IMR-90 (cell line): ENCODE data around the gene IRF2. TPM values are rescaled to one million over a fixed set of nuclear protein-coding genes. Genes with fewer than 3 reads are reported as not detected.

Source experiments
- ATAC-seq: fragments of 200-7000 bp; cut with Tn5 transposase; 2 replicates; pipeline ENCODE4 v1.9.1; 2020; ENCODE audit warnings: low read depth, mild to moderate bottlenecking, moderate library complexity
- BruUV-seq: library from RNA; stranded (reverse); fragments of 400-500 nt; replicated peaks from 2 replicates; lab custom pipeline; 2021; lab: Mats Ljungman, UMichigan
- CTCF ChIA-PET: fragments of 300-600 bp; formaldehyde crosslinking; extraction: SDS; loops from one replicate; lab custom pipeline; 2021; ENCODE audit warnings: antibody characterized with exemption; lab: Yijun Ruan, JAX
- POLR2A ChIA-PET: fragments of 300-600 bp; sonication (Branson Sonifier 250); formaldehyde crosslinking; loops from one replicate; lab custom pipeline; 2022; ENCODE audit warnings: antibody characterized with exemption; ENCODE audit not compliant: unreplicated experiment; lab: Charles Lee
- DNase-seq: peaks from one replicate; pipeline ENCODE4 v3.0.0; 2013
- H2AFZ ChIP-seq: replicated peaks from 2 replicates; pipeline ENCODE3; 2013; ENCODE audit warnings: low read length, mild to moderate bottlenecking; ENCODE audit not compliant: poor library complexity
- H2AK5ac ChIP-seq: 2 replicates; pipeline ENCODE4 v1.6.1; 2013; ENCODE audit warnings: low read depth, low read length, inconsistent platforms
- H2AK9ac ChIP-seq: replicated peaks from 2 replicates; pipeline ENCODE3; 2013; ENCODE audit warnings: mild to moderate bottlenecking, low read depth, low read length, moderate library complexity; ENCODE audit not compliant: poor library complexity
- H2BK120ac ChIP-seq: 2 replicates; pipeline ENCODE4 v1.6.1; 2013; ENCODE audit warnings: low read depth, low read length, inconsistent platforms
- H2BK15ac ChIP-seq: 3 replicates; pipeline ENCODE4 v1.6.1; 2013; ENCODE audit warnings: low read depth, low read length, inconsistent platforms
- H2BK20ac ChIP-seq: 2 replicates; pipeline ENCODE4 v1.6.1; 2013; ENCODE audit warnings: low read depth, mild to moderate bottlenecking, inconsistent platforms, low read length, moderate library complexity
- H2BK5ac ChIP-seq: 2 replicates; pipeline ENCODE4 v1.6.1; 2013; ENCODE audit warnings: mild to moderate bottlenecking, low read depth, low read length, inconsistent platforms; ENCODE audit not compliant: poor library complexity, severe bottlenecking
- H3K14ac ChIP-seq: replicated peaks from 2 replicates; pipeline ENCODE4 v1.6.1; 2013; ENCODE audit warnings: low read depth, low read length, inconsistent platforms
- H3K18ac ChIP-seq: 2 replicates; pipeline ENCODE4 v1.6.1; 2013; ENCODE audit warnings: low read depth, low read length, control low read depth
- H3K23ac ChIP-seq: 2 replicates; pipeline ENCODE4 v1.6.1; 2013; ENCODE audit warnings: low read depth, low read length, inconsistent platforms
- H3K27ac ChIP-seq: 2 replicates; pipeline ENCODE4 v1.5.1; 2013; ENCODE audit warnings: mild to moderate bottlenecking, control low read depth, low read length; ENCODE audit not compliant: insufficient read depth
- H3K27me3 ChIP-seq: 2 replicates; pipeline ENCODE4 v1.6.1; 2013; ENCODE audit warnings: low read length; ENCODE audit not compliant: control insufficient read depth, insufficient read depth
- H3K36me3 ChIP-seq: 2 replicates; pipeline ENCODE4 v1.6.1; 2013; ENCODE audit warnings: low read length, mixed read lengths; ENCODE audit not compliant: control insufficient read depth, insufficient read depth
- H3K4ac ChIP-seq: 2 replicates; pipeline ENCODE4 v1.6.1; 2013; ENCODE audit warnings: low read depth, low read length, inconsistent platforms
- H3K4me1 ChIP-seq: 2 replicates; pipeline ENCODE4 v1.6.1; 2013; ENCODE audit warnings: low read length, mixed read lengths; ENCODE audit not compliant: control insufficient read depth, insufficient read depth
- H3K4me2 ChIP-seq: 2 replicates; pipeline ENCODE4 v1.6.1; 2013; ENCODE audit warnings: low read depth, mild to moderate bottlenecking, control low read depth, low read length, moderate library complexity
- H3K4me3 ChIP-seq: 2 replicates; pipeline ENCODE4 v1.5.1; 2013; ENCODE audit warnings: low read depth, mild to moderate bottlenecking, control low read depth, low read length, moderate library complexity; ENCODE audit not compliant: insufficient read depth
- H3K56ac ChIP-seq: 2 replicates; pipeline ENCODE4 v1.6.1; 2013; ENCODE audit warnings: low read length, inconsistent platforms; ENCODE audit not compliant: insufficient read depth; ENCODE audit errors: extremely low read depth
- H3K79me1 ChIP-seq, 2 experiments: 2 replicates each; pipeline ENCODE4 v1.6.1; 2013; ENCODE audit warnings: low read length in 2 of 2, inconsistent platforms in 1 of 2, low read depth in 1 of 2
- H3K9ac ChIP-seq: 2 replicates; pipeline ENCODE4 v1.6.1; 2013; ENCODE audit warnings: low read depth, low read length, control low read depth
- H3K9me1 ChIP-seq: 2 replicates; pipeline ENCODE4 v1.6.1; 2013; ENCODE audit warnings: low read length, inconsistent platforms; ENCODE audit not compliant: insufficient read depth
- H3K9me3 ChIP-seq: 2 replicates; pipeline ENCODE4 v1.6.1; 2013; ENCODE audit warnings: low read length; ENCODE audit not compliant: control insufficient read depth, insufficient read depth
- H4K20me1 ChIP-seq: 2 replicates; pipeline ENCODE4 v1.6.1; 2013; ENCODE audit warnings: low read length, inconsistent platforms; ENCODE audit not compliant: insufficient read depth
- H4K5ac ChIP-seq: 2 replicates; pipeline ENCODE4 v1.6.1; 2013; ENCODE audit warnings: mild to moderate bottlenecking, low read depth, low read length, control low read depth
- H4K8ac ChIP-seq, 2 experiments: 2 replicates each; pipeline ENCODE4 v1.6.1; 2013; ENCODE audit warnings: low read depth in 2 of 2, low read length in 2 of 2, control low read depth in 1 of 2, inconsistent platforms in 1 of 2
- H4K91ac ChIP-seq: 2 replicates; pipeline ENCODE4 v1.6.1; 2013; ENCODE audit warnings: low read depth, low read length, inconsistent platforms; ENCODE audit not compliant: insufficient read depth
- BHLHE40 ChIP-seq: fragments of 150-350 bp; IDR thresholded peaks from 2 replicates; pipeline ENCODE4 v1.6.1; 2016; ENCODE audit warnings: mild to moderate bottlenecking, low read depth, low read length
- CEBPB ChIP-seq: IDR thresholded peaks from 2 replicates; pipeline ENCODE4 v1.6.1; 2012; ENCODE audit warnings: low read depth, low read length, improper control_type of control experiment
- CTCF ChIP-seq: conservative IDR thresholded peaks from 2 replicates; pipeline ENCODE4 v1.5.1; 2012; ENCODE audit warnings: mild to moderate bottlenecking, low read depth, low read length, improper control_type of control experiment
- ELK1 ChIP-seq: fragments of 150-350 bp; IDR thresholded peaks from 2 replicates; pipeline ENCODE4 v1.6.1; 2016; ENCODE audit warnings: low read depth, mild to moderate bottlenecking, low read length, moderate library complexity, borderline replicate concordance
- MAZ ChIP-seq: IDR thresholded peaks from 2 replicates; pipeline ENCODE4 v1.6.1; 2012; ENCODE audit warnings: low read depth, mild to moderate bottlenecking, low read length, improper control_type of control experiment, moderate library complexity, borderline replicate concordance
- MXI1 ChIP-seq: IDR thresholded peaks from 2 replicates; pipeline ENCODE4 v1.6.1; 2012; ENCODE audit warnings: low read depth, mild to moderate bottlenecking, low read length, moderate library complexity, borderline replicate concordance
- POLR2A ChIP-seq: IDR thresholded peaks from 2 replicates; pipeline ENCODE4 v1.6.1; 2012; ENCODE audit warnings: mild to moderate bottlenecking, low read depth, low read length
- RAD21 ChIP-seq: IDR thresholded peaks from 2 replicates; pipeline ENCODE4 v1.6.1; 2012; ENCODE audit warnings: low read length, improper control_type of control experiment
- RCOR1 ChIP-seq: IDR thresholded peaks from 2 replicates; pipeline ENCODE4 v1.6.1; 2012; ENCODE audit warnings: mild to moderate bottlenecking, low read length, improper control_type of control experiment; ENCODE audit not compliant: insufficient replicate concordance
- RFX5 ChIP-seq: IDR thresholded peaks from 2 replicates; pipeline ENCODE4 v1.8.0; 2012; ENCODE audit warnings: low read depth, mild to moderate bottlenecking, low read length, moderate library complexity
- USF2 ChIP-seq: fragments of 150-350 bp; IDR thresholded peaks from 2 replicates; pipeline ENCODE4 v1.6.1; 2017; ENCODE audit warnings: mild to moderate bottlenecking, antibody characterized with exemption, low read length, low read depth
- WGBS, 2 experiments: methylation state at CpG; one replicate each; pipeline versions ENCODE4 v1.1.5 to v1.1.7; 2013; ENCODE audit warnings: missing lambda C conversion rate in 2 of 2; ENCODE audit not compliant: insufficient read length in 1 of 2; ENCODE audit errors: extremely low coverage in 2 of 2; 5-methylcytosine and 5-hydroxymethylcytosine counted together
- dilution Hi-C: fragments of 300-500 bp; cut with HindIII; formaldehyde crosslinking; loops from one replicate; pipeline ENCODE4 v1.14.3; 2018; ENCODE audit warnings: low sequenced_read_pairs; ENCODE audit not compliant: unreplicated experiment
- in situ Hi-C: fragments of 300-500 bp; cut with MboI; formaldehyde crosslinking; loops from 3 replicates; pipeline ENCODE4 v1.14.3; 2019; ENCODE audit warnings: low sequenced_read_pairs, inconsistent platforms, mixed read lengths
- intact Hi-C: fragments of 100-400 bp; cut with micrococcal nuclease; formaldehyde crosslinking; loops from 2 replicates; pipeline ENCODE4 v1.10.0; 2022
- polyA plus RNA-seq, 3 experiments: library from polyadenylated mRNA; depleted of rRNA; stranded (reverse); fragments of >200 nt; gene quantifications; 2 replicates each; pipeline ENCODE4 v1.2.3, GENCODE V29; 2012; ENCODE audit warnings: low replicate concordance in 1 of 3
- total RNA-seq: library from RNA; depleted of rRNA; stranded (reverse); fragments of >200 nt; gene quantifications from 2 replicates; pipeline ENCODE4 v1.2.3, GENCODE V29; 2012

Gene IRF2
- total and polyA plus RNA-seq, 2 of the 4 experiments (the other 2 are of a cell fraction) = 16.5 to 21.9 TPM

GRCh38 chr4:184413261-184414046 is 60.9 kb downstream of the IRF2 start (continued):
- TF ChIP-seq USF2 = no peak

GRCh38 chr4:184410748-184411147 is 63.6 kb downstream of the IRF2 start:
- Histone ChIP-seq H3K4ac (no peak overlapping the region), H3K9me3 (no peaks in the 10 kb centered on the region), H3K27me3 (no peaks in the 10 kb centered on the region), H2AK5ac (no peak overlapping the region), H3K9me1 (peaks cover 4% of the 10 kb centered on the region; the same call in 1 of the 2 replicates), H2BK120ac (no peak overlapping the region), H2AK9ac (no peak overlapping the region), H3K4me2 (no peak overlapping the region), H3K23ac (no peak overlapping the region), H3K27ac (no peak overlapping the region), H3K4me1 (peaks cover 12% of the 10 kb centered on the region), H3K36me3 (peaks cover 37% of the 10 kb centered on the region), H4K5ac (no peak overlapping the region), H2AFZ (no peak overlapping the region), H3K18ac (no peak overlapping the region), H2BK5ac (no peak overlapping the region), H2BK20ac (no peak overlapping the region), H3K9ac (no peak overlapping the region), H3K14ac (no peak overlapping the region), H2BK15ac (no peak overlapping the region), H3K56ac (no peak overlapping the region), H4K20me1 (no peaks in the 10 kb centered on the region), H4K8ac (no peak overlapping the region), H3K4me3 (no peak overlapping the region), H3K79me1 (peaks cover 16% of the 10 kb centered on the region in 2 experiments; a peak in 3 of 4 replicates), H4K91ac (no peak overlapping the region)
- POLR2A ChIA-PET = no interaction called here
- in situ Hi-C loops = no loop called here
- dilution Hi-C loops = no loop called here
- no peak for ATAC-seq
- CTCF ChIA-PET = interaction anchor here (0.7 kb wide), 1 partner anchor 49 kb away, joined by 3 read pairs; no protein-coding TSS in a partner anchor
- no peak for DNase-seq
- BruUV-seq = no TSS peak
- intact Hi-C loops = no loop called here
- 100% methylated on average over 1 of the region's 6 CpGs; no CpG with 5 or more reads in 1 of the 2 experiments for WGBS, 2 experiments
- TF ChIP-seq RCOR1 = no peak
- no peak for TF ChIP-seq MXI1
- TF ChIP-seq BHLHE40 = no peak
- TF ChIP-seq POLR2A = no peak
- TF ChIP-seq USF2 = no peak
- no peak for TF ChIP-seq MAZ
- TF ChIP-seq CTCF = no peak
- no peak for TF ChIP-seq ELK1
- TF ChIP-seq RFX5 = no peak
- no peak for TF ChIP-seq CEBPB
- TF ChIP-seq RAD21 = no peak
